ENCODE data around the gene TVP23C. TPM values are rescaled to one million over a fixed set of nuclear protein-coding genes. Genes with fewer than 3 reads are reported as not detected.
"Not testable (repeated sequence)": the region's sequence is repeated elsewhere in the genome, so short reads cannot be mapped to it uniquely, and the experiment has no call there.

Gene TVP23C
- total RNA-seq: 70.6 TPM
- 2.7 TPM for polyA plus RNA-seq

DNA sequence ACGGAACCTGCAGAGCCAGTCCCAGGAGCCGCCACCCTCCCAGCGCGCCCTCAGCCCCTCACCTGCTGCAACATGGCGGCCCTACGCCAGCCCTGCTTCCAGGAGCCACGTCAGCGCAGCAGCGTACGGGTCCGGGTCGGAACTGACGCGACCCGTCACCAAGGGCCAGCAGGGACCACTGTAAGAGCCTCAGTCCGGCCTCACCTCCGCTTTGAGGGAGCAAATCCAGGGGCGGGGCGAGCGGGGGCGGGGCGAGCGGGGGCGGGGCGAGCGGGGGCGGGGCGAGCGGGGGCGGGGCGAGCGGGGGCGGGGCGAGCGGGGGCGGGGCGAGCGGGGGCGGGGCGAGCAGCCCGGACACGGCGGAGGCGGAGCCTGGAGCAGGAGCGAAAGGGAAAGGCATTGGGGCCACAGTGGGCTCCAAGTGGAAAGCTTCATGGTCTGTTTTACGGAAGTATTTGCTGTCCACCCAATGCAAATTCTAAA lies at the start of gene TVP23C:
TSS of gene TVP23C (minus strand) at position 109 of the 483 bp plus-strand sequence. CDS start at position 74, 35 bp downstream.
- not testable (repeated sequence) for H3K36me3 ChIP-seq (ENCODE audit: insufficient read depth); H3K4me1 ChIP-seq (ENCODE audit: insufficient read depth); DNase-seq (ENCODE audit: extremely low spot score)
- Histone ChIP-seq H3K4me3 (ENCODE audit: low read depth, low read length) (peak within 1 kb of the TSS; percentile 57), H3K27ac (ENCODE audit: low read depth) (peak within 1 kb of the TSS; percentile 56)
- WGBS: under 1% methylated on average over 41 of the region's 46 CpGs

DNA sequence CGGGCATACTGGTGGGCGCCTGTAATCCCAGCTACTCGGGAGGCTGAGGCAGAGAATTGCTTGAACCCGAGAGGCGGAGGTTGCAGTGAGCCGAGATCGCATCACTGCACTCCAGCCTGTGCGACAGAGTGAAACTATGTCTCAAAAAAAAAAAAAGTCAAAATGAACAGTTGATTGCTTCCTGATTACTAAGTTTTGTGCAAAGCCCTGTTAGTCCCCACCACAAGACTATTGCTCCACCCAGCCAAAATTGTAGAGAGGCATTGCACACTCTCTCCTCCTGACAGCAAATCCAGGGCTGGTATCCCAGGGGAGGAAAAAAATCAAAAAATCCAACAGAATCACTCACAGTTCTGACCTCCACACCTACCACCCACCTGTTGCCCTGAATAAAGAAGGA lies 29.7 kb upstream of the TVP23C start:
- H3K4me3 ChIP-seq (ENCODE audit: low read depth, low read length); H3K36me3 ChIP-seq (ENCODE audit: insufficient read depth); H3K4me1 ChIP-seq (ENCODE audit: insufficient read depth); H3K27ac ChIP-seq (ENCODE audit: low read depth); DNase-seq (ENCODE audit: extremely low spot score): not testable (repeated sequence)
- 96% methylated on average over 8 of the region's 8 CpGs for WGBS

DNA sequence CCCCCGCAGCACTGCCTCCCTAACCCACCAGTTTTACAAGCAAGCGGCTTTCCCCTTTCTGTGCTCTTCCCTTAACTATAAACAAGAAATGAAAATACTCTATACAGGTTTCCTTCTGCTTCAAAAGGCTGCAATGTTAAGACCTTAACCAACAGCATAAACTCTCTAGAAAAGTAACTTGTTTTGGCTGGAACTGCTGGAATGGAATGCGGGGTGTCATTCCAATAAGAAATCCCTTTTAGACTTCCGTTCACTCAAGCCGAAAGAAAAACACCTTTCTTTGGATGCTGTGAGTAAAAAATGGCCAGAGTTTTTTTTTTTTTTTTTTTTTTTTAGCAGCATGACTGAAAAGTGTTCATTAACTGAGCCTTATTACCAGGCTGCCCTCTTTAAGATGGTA lies 28.7 kb upstream of the TVP23C start:
- H3K4me3 ChIP-seq (ENCODE audit: low read depth, low read length); H3K36me3 ChIP-seq (ENCODE audit: insufficient read depth); H3K4me1 ChIP-seq (ENCODE audit: insufficient read depth); H3K27ac ChIP-seq (ENCODE audit: low read depth); DNase-seq (ENCODE audit: extremely low spot score): not testable (repeated sequence)
- 41% methylated on average over 5 of the region's 5 CpGs for WGBS

DNA sequence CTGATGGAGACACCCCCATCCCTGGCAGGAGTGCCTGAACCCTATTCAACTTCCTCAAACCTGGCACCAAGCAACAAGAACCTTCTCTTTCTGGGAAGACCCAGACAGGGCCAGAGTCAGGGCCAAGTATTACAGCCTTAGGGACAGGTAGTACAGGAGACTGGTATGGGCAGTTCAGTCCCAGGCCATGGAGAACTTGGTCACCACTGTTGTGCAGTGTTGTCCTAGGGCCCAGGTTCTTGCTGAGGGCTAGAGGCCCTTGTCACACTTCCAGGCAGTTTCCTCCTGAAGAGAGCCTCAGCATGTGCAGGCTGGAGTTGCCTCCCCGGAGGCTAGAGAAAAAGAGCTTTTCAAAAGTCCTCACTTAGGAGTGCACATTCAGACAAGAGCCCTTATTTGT lies 27.6 kb upstream of the TVP23C start:
- not testable (repeated sequence) for H3K4me1 ChIP-seq (ENCODE audit: insufficient read depth); H3K27ac ChIP-seq (ENCODE audit: low read depth); H3K4me3 ChIP-seq (ENCODE audit: low read depth, low read length); H3K36me3 ChIP-seq (ENCODE audit: insufficient read depth); DNase-seq (ENCODE audit: extremely low spot score)
- 96% methylated on average over 1 of the region's 1 CpG for WGBS

DNA sequence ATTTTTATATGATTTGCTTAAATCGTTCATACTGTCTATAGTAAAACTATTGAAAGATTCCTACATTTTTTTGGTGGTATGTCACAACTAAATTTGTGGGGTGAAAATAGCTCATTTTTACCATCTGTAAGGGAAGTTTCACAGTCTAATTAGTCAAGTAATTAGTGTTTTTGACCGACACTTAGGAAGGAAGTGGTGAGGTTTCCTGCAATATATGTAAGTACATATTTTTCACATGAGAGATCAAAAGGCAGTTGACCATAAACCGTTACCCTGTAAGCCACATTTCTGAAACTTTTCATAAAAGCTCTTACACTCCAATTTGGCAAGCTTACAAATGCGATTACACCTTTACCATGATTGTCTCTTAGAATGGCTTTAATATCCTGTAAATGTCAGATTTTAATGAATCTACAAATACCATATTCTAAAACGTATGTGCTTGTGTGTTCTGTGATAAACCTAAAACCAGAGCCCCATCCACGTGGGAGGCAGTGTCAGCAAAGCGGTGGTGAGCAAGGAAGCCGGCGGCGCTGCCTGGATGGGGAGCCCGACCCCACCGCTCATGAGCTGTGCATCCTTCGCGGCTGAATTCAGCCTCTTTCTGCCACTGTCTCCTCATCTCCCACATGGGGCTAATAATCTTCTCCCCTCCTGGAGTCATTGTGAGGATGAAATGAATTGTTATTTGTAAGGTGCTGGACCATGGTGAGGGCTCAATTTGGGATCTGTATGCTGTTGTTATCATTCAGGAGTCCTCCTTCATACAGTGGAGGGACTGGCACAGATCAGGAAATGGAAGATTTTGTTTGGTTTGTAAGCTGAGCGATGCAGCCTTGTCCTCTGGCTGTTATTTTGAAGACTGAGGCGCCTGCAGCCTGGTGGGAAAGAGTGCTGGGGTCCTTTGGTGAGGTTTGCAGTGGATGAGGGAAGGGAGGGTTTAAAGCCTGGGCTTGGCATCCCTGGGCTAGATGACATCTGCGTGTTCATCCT lies 26.6 kb upstream of the TVP23C start:
- H3K4me1 ChIP-seq (ENCODE audit: insufficient read depth); DNase-seq (ENCODE audit: extremely low spot score); H3K27ac ChIP-seq (ENCODE audit: low read depth); H3K36me3 ChIP-seq (ENCODE audit: insufficient read depth); H3K4me3 ChIP-seq (ENCODE audit: low read depth, low read length): not testable (repeated sequence)
- WGBS: 71% methylated on average over 13 of the region's 17 CpGs

DNA sequence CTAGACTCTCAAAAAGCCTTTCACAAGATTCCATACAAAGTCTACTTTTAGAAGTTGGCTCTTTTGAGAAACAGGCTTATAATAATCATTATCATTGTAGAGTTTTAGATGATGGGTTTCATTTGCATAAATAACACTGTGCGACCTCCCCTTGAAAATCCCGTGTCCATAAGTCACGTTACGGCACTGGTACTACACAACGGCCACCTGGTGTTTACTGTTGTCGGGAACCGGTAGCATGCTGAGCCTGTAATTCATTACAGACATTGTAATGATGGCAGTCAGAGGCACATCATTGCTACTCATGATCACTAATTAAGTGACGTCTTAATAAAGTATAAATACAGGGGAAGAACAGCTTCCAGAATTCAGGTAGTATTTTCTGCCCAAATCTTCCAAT lies 24.7 kb upstream of the TVP23C start:
- not testable (repeated sequence) for H3K4me3 ChIP-seq (ENCODE audit: low read depth, low read length); H3K36me3 ChIP-seq (ENCODE audit: insufficient read depth); H3K4me1 ChIP-seq (ENCODE audit: insufficient read depth); H3K27ac ChIP-seq (ENCODE audit: low read depth); DNase-seq (ENCODE audit: extremely low spot score)
- WGBS: 84% methylated on average over 8 of the region's 8 CpGs

DNA sequence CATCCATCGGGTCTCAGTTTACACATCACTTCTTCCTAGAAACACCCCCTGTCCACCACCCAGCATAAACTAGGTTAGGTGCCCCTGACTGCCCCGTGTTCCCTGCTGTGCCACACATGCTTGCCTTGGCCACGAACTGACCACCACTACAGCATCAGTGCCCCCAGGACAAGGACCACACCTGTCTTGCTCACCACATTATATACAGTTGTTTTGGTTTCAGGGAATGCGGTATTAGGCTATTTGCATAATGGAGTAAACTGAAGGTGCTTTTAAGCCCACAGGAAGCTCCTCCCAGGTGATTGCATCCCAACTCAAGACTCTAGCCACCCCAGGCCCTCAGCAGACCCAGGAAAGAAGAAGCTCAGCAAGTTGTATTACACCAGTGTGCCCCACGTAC lies 20.0 kb upstream of the TVP23C start:
- not testable (repeated sequence) for H3K27ac ChIP-seq (ENCODE audit: low read depth); H3K36me3 ChIP-seq (ENCODE audit: insufficient read depth); H3K4me3 ChIP-seq (ENCODE audit: low read depth, low read length); DNase-seq (ENCODE audit: extremely low spot score); H3K4me1 ChIP-seq (ENCODE audit: insufficient read depth)
- WGBS: 76% methylated on average over 3 of the region's 5 CpGs

DNA sequence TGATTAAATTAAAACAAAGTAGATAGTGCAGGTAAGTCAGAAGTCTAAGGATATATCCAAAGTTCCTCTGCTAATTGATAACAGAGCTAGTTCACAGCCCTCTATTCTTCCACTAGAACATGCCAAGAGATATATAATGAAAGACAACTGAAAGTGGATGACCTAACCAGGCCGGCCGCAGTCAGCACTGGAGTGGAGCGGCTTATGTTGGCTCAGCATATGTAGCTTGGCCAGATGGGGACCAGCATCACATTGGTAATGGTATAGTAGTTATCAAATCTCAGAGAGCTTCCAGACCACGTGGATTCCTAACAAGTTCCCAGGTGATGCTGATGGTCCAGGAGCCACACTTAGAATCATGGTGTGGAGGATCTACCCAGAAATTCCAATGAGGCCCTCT lies 18.2 kb upstream of the TVP23C start:
- H3K4me3 ChIP-seq (ENCODE audit: low read depth, low read length); H3K4me1 ChIP-seq (ENCODE audit: insufficient read depth); H3K27ac ChIP-seq (ENCODE audit: low read depth); DNase-seq (ENCODE audit: extremely low spot score); H3K36me3 ChIP-seq (ENCODE audit: insufficient read depth): not testable (repeated sequence)
- 92% methylated on average over 4 of the region's 4 CpGs for WGBS

DNA sequence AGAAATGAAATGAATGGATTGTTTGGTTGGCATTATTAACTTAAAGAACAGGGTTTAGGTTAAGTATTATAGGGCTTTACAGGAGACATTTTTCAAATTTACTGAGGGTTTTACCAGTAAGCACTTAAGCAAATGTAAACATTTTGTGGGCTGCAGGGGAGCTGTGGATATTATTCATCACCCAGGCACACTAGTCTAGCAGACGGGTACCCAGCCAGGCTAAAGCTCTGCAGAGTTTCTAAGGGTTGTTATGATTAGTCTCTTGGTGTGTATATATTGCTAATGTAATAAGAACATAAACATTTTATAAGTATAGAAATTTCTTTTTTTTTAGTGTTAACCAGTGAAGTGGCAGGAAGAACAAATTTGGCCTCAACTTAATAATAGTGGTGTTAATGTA lies 13.6 kb upstream of the TVP23C start:
- not testable (repeated sequence) for H3K4me3 ChIP-seq (ENCODE audit: low read depth, low read length); H3K27ac ChIP-seq (ENCODE audit: low read depth); H3K4me1 ChIP-seq (ENCODE audit: insufficient read depth); DNase-seq (ENCODE audit: extremely low spot score); H3K36me3 ChIP-seq (ENCODE audit: insufficient read depth)
- no CpG with 5 or more reads among the region's 1 CpG for WGBS

DNA sequence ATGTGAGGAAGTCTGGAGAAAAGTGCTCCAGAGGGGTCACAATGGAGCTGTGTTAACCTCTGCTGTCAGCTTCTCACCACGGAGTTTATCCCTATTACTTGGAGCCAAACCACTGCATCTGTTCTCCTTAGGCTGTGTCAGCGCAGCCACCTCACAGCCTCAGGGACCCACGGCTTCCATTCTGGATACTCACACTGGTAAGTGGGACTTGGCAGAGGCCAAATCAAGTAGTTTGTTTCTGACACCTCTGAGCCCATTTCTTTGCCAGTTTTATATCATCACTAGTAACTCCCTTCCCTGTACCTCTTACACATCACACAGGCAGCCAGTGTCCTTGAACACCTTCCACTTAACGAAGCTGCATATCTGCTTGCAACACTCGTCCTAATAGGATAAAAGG lies 11.4 kb upstream of the TVP23C start:
- not testable (repeated sequence) for H3K27ac ChIP-seq (ENCODE audit: low read depth); H3K36me3 ChIP-seq (ENCODE audit: insufficient read depth); DNase-seq (ENCODE audit: extremely low spot score); H3K4me3 ChIP-seq (ENCODE audit: low read depth, low read length); H3K4me1 ChIP-seq (ENCODE audit: insufficient read depth)
- 86% methylated on average over 2 of the region's 5 CpGs for WGBS

DNA sequence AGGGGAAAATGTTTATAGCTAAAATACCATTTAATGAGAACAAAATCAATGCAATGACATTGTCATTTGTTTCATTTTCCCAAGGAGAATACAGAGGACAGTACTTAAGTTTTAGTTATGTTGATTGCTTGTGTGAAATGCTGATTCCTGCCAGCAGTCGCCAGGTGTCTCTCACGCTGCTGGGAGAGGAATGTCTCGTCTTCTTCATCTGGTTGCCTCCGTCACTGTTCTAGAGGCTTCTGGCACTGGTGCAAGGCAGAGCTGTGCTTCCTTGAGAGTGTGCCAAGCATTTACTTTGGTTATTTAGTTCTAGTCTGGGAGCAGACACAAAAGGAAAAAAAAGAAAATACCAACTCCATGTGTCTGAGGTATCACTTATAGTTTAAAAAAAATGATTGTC lies 10.6 kb upstream of the TVP23C start:
- not testable (repeated sequence) for H3K4me1 ChIP-seq (ENCODE audit: insufficient read depth); H3K36me3 ChIP-seq (ENCODE audit: insufficient read depth); H3K4me3 ChIP-seq (ENCODE audit: low read depth, low read length); DNase-seq (ENCODE audit: extremely low spot score); H3K27ac ChIP-seq (ENCODE audit: low read depth)
- 19% methylated on average over 4 of the region's 4 CpGs for WGBS

DNA sequence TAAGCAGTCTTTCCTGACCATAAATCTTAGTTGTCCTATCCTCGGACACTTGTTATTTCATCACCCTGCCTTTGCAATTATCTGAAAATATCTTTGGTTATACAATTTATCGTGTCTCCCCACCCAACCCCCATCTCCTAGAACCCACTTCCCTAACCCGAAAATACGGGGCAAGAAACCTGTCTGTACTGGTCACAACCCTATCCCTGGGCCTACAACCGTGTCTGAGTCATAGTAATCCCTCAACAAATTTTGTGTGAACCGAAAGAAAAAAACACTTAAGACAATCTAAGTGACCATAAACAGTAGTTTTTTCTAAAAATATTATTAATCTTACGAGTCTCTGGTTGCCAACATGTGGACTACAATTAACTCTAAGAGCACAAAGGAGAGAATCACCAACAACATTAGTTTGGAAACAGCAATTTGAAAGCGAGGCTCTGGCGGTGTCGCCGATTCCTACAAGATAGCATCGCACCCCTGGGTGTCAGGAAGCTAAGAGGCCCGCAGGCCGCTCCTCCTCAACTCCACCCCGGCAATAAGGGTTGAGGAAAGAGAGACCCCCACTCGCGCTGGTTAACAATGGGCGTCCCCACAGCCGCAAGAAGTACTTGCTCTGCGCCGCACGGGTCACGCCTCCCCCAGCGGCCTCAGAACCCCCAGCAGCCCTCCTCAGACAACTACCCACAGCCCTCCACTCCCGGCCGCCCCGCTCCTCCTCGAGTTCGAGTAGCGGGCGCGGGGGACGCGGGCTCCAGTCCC lies 489 bp downstream of the TVP23C start:
- not testable (repeated sequence) for DNase-seq (ENCODE audit: extremely low spot score); H3K36me3 ChIP-seq (ENCODE audit: insufficient read depth); H3K4me1 ChIP-seq (ENCODE audit: insufficient read depth)
- peak overlapping the region; percentile 56 for H3K27ac ChIP-seq (ENCODE audit: low read depth)
- 9% methylated on average over 29 of the region's 34 CpGs for WGBS
- peak overlapping the region; percentile 57 for H3K4me3 ChIP-seq (ENCODE audit: low read depth, low read length)

DNA sequence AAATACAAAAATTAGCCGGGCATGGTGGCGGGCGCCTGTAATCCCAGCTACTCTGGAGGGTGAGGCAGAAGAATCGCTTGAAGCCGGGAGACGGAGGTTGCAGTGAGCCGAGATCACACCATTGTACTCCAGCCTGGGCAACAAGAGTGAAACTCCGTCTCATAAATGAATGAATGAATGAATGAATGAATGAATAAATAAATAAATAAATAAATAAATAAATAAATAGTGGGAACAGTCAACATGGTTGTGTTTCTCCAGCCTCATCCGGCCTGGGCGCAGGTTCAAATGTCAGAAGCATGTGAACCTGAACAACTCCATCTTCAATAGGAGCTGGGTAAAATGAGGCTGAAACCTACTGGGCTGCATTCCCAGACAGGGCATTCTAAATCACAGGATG lies 1.8 kb downstream of the TVP23C start:
- not testable (repeated sequence) for H3K4me3 ChIP-seq (ENCODE audit: low read depth, low read length); H3K36me3 ChIP-seq (ENCODE audit: insufficient read depth)
- WGBS: 96% methylated on average over 10 of the region's 10 CpGs

More for the DNA sequence above, 1.8 kb downstream of the TVP23C start:
- not testable (repeated sequence) for DNase-seq (ENCODE audit: extremely low spot score); H3K27ac ChIP-seq (ENCODE audit: low read depth); H3K4me1 ChIP-seq (ENCODE audit: insufficient read depth)

All from urinary bladder (tissue), 4 donors.